ENCODE measurements around the gene GAS7. TPM values are rescaled to one million over a fixed set of nuclear protein-coding genes. Genes with fewer than 3 reads are reported as not detected.

Gene GAS7
- total and polyA plus RNA-seq, 10 of the 15 experiments (the other 5 are each of a cell fraction or from before 2014, with no cell fraction given): 2.3 to 53.4 (median 24.0) TPM

DNA sequence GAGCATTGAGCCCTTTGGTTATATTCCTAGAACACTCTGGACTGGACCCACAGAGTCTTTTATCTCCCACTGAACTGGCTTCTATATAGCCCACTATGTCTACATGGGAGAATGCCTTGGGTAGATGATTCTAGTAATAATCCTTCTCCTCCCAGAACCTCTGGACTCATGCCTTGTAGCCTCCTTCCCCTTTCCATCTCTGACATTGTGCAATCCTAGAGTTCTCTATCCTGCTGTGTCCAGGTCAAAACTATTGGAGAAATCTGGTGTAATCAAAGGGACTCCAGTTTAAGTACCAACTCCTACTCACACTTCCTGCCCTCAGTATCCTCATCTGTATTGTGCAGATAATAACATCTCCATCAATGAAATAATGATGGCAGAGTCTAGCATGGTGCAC lies 302.5 kb downstream of the GAS7 start:
- Histone ChIP-seq H2AFZ (ENCODE audit: control insufficient read depth, low read depth, low read length) (no peak overlapping the region), H3K9me3 (replicated peaks; ENCODE audit: control insufficient read depth, insufficient read depth, low read length) (no peaks in the 10 kb centered on the region), H3K36me3 (ENCODE audit: control insufficient read depth in 2 of 2, insufficient read depth in 2 of 2, low read length in 1 of 2) (no peaks in the 10 kb centered on the region), H3K27me3 (replicated peaks in 1 of 2; ENCODE audit: control insufficient read depth in 2 of 2, insufficient read depth in 2 of 2, low read length in 1 of 2) (peaks cover 0 to 4% of the 10 kb centered on the region in 2 experiments; a peak in 1 of 4 replicates), H4K20me1 (ENCODE audit: control insufficient read depth, insufficient read depth) (no peaks in the 10 kb centered on the region), H3K9ac (ENCODE audit: control insufficient read depth, insufficient read depth, low read length) (no peak overlapping the region), H3K27ac (ENCODE audit: control insufficient read depth, insufficient read depth) (no peak overlapping the region), H3K4me3 (no peak overlapping the region), H3K4me1 (ENCODE audit: control insufficient read depth, insufficient read depth, low read length) (no peaks in the 10 kb centered on the region), H3K79me2 (ENCODE audit: control insufficient read depth, insufficient read depth, low read length) (no peaks in the 10 kb centered on the region), H3K4me2 (ENCODE audit: control insufficient read depth, insufficient read depth) (no peak overlapping the region)
- ChIA-PET CTCF (no interaction called here), POLR2A (no interaction called here), RAD21 (ENCODE audit: unreplicated experiment) (no interaction called here), SMC1A (ENCODE audit: uncharacterized antibody, unreplicated experiment) (no interaction called here)
- ATAC-seq: no peak
- TF ChIP-seq FOS (IDR thresholded peaks at IDR 0.05; ENCODE audit: borderline replicate concordance, extremely low read depth, insufficient read length) (no peak), NFYA (IDR thresholded peaks at IDR 0.05; ENCODE audit: borderline replicate concordance, low read depth, low read length) (no peak), MEF2B (IDR thresholded peaks at IDR 0.05; ENCODE audit: partially characterized antibody, poor library complexity, severe bottlenecking) (no peak), FOXM1 (IDR thresholded peaks at IDR 0.05; ENCODE audit: low read depth, low read length) (no peak), PML (IDR thresholded peaks at IDR 0.05; ENCODE audit: low read length) (no peak), ZNF24 (IDR thresholded peaks at IDR 0.05) (no peak), STAT1 (conservative IDR thresholded peaks at IDR 0.05) (no peak), IRF4 (IDR thresholded peaks at IDR 0.05; ENCODE audit: low read depth, low read length) (no peak), EGR1 (IDR thresholded peaks at IDR 0.05; ENCODE audit: borderline replicate concordance in 1 of 2, low read depth in 2 of 2, low read length in 2 of 2) (no peak), ZNF217 (IDR thresholded peaks at IDR 0.05) (no peak), MLLT1 (IDR thresholded peaks at IDR 0.05) (no peak), SPI1 (IDR thresholded peaks at IDR 0.05; ENCODE audit: borderline replicate concordance, insufficient read depth, low read depth, low read length) (no peak), NFIC (IDR thresholded peaks at IDR 0.05; ENCODE audit: low read depth, low read length) (no peak), IKZF1 (conservative IDR thresholded peaks at IDR 0.05) (no peak), REST (IDR thresholded peaks at IDR 0.05; ENCODE audit: low read depth, low read length) (no peak)
- TF ChIP-seq, protein P1, sequence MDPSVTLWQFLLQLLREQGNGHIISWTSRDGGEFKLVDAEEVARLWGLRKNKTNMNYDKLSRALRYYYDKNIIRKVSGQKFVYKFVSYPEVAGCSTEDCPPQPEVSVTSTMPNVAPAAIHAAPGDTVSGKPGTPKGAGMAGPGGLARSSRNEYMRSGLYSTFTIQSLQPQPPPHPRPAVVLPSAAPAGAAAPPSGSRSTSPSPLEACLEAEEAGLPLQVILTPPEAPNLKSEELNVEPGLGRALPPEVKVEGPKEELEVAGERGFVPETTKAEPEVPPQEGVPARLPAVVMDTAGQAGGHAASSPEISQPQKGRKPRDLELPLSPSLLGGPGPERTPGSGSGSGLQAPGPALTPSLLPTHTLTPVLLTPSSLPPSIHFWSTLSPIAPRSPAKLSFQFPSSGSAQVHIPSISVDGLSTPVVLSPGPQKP (IDR thresholded peaks at IDR 0.05; ENCODE audit: low read depth, low read length): no peak
- TF ChIP-seq, protein P2, sequence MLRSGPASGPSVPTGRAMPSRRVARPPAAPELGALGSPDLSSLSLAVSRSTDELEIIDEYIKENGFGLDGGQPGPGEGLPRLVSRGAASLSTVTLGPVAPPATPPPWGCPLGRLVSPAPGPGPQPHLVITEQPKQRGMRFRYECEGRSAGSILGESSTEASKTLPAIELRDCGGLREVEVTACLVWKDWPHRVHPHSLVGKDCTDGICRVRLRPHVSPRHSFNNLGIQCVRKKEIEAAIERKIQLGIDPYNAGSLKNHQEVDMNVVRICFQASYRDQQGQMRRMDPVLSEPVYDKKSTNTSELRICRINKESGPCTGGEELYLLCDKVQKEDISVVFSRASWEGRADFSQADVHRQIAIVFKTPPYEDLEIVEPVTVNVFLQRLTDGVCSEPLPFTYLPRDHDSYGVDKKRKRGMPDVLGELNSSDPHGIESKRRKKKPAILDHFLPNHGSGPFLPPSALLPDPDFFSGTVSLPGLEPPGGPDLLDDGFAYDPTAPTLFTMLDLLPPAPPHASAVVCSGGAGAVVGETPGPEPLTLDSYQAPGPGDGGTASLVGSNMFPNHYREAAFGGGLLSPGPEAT (IDR thresholded peaks at IDR 0.05; ENCODE audit: low read depth): no peak
- no peak for FAIRE-seq
- DNase-seq (ENCODE audit: low read depth, low spot score): no peak
- intact Hi-C loops (cut with micrococcal nuclease; ENCODE audit: unreplicated experiment) (no loop called here), in situ Hi-C loops (cut with MboI) (loop anchor here (10.0 kb wide), 1 partner anchor 61 kb away; no protein-coding TSS in a partner anchor)
- BruUV-seq (replicated peaks): no TSS peak
